ENCODE measurements around the gene AOX1. TPM values are rescaled to one million over a fixed set of nuclear protein-coding genes. Genes with fewer than 3 reads are reported as not detected.

AOX1 gene
- polyA plus RNA-seq, 1 experiment, result 10.2 TPM

DNA sequence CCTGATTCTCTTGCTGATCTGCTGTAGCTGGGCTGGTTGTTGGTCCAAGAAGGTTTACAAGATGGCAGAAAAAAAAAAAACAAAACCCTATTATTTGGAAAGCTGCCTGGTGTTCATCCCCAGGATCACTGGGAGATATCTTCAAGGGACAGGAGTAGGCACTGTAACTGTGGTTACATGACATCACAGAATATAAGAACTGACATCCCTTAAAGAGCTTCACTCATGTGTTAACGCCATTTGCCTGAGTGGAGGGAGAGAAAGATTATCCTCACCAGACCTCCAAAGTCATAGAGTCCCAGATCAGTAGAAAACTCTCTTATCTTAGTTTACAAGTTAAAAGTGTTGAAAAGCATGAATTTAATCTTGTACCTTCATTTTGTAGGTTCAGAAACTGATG, 130.6 kb downstream of the AOX1 start:
- H3K27me3 ChIP-seq (ENCODE audit: control insufficient read depth, insufficient read depth, low read length), result peaks cover 1% of the 10 kb centered on the region; the same call in 1 of the 2 replicates
- no peaks in the 10 kb centered on the region for H3K36me3 ChIP-seq (ENCODE audit: control insufficient read depth, insufficient read depth, low read length)
- POLR2A ChIA-PET, result no interaction called here
- DNase-seq (ENCODE audit: low read depth), result no peak
- CTCF ChIA-PET, result interaction anchor here (1.8 kb wide), 1 partner anchor 18 kb away, joined by 4 read pairs; no protein-coding TSS in a partner anchor
- no peak overlapping the region for H3K4me3 ChIP-seq (ENCODE audit: low read depth, low read length)
- TF ChIP-seq, protein P1, sequence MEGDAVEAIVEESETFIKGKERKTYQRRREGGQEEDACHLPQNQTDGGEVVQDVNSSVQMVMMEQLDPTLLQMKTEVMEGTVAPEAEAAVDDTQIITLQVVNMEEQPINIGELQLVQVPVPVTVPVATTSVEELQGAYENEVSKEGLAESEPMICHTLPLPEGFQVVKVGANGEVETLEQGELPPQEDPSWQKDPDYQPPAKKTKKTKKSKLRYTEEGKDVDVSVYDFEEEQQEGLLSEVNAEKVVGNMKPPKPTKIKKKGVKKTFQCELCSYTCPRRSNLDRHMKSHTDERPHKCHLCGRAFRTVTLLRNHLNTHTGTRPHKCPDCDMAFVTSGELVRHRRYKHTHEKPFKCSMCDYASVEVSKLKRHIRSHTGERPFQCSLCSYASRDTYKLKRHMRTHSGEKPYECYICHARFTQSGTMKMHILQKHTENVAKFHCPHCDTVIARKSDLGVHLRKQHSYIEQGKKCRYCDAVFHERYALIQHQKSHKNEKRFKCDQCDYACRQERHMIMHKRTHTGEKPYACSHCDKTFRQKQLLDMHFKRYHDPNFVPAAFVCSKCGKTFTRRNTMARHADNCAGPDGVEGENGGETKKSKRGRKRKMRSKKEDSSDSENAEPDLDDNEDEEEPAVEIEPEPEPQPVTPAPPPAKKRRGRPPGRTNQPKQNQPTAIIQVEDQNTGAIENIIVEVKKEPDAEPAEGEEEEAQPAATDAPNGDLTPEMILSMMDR (IDR thresholded peaks at IDR 0.05; ENCODE audit: insufficient read depth, low read depth, low read length), result no peak

Other genes starting within 250 kb of the AOX1 start
- 9.3 and 11.3 TPM in 2 replicates for gene KCTD18, start 75.9 kb upstream of the AOX1 start, polyA plus RNA-seq (2011; rRNA removed)
- gene SGO2, start 59.8 kb upstream of the AOX1 start, polyA plus RNA-seq (2011; rRNA removed), result 3.2 and 7.3 TPM in 2 replicates
- 233 and 364 TPM in 2 replicates for gene BZW1, start 225.9 kb downstream of the AOX1 start, polyA plus RNA-seq (2011; rRNA removed)